Bronchial epithelial cell (primary cell): Measurements from ENCODE around the gene SULF2. TPM values are rescaled to one million over a fixed set of nuclear protein-coding genes. Genes with fewer than 3 reads are reported as not detected.

Experiments
- DNase-seq: peaks from one replicate; pipeline ENCODE4 v3.0.0-alpha.2; 2010; ENCODE audit warnings: low read depth
- FAIRE-seq: peaks from 2 replicates; lab custom pipeline; 2011; peaks lifted over from hg19 to GRCh38; lab: Jason Lieb, UNC
- H3K27me3 ChIP-seq: 2 replicates; pipeline ENCODE4 v1.5.1; 2011; ENCODE audit warnings: low read length; ENCODE audit not compliant: control insufficient read depth, insufficient read depth
- H3K36me3 ChIP-seq: 2 replicates; pipeline ENCODE4 v1.5.1; 2011; ENCODE audit warnings: low read length; ENCODE audit not compliant: control insufficient read depth, insufficient read depth
- H3K4me3 ChIP-seq: 2 replicates; pipeline ENCODE4 v1.5.1; 2011; ENCODE audit warnings: mild to moderate bottlenecking, low read depth, low read length, control low read depth
- CTCF ChIP-seq: IDR thresholded peaks from 2 replicates; pipeline ENCODE4 v1.5.1; 2011; ENCODE audit warnings: mild to moderate bottlenecking, moderate library complexity, low read length, control low read depth, inconsistent platforms; ENCODE audit not compliant: insufficient read depth, severe bottlenecking
- total RNA-seq: library from RNA; depleted of rRNA; stranded (reverse); fragments of >200 nt; gene quantifications from 2 replicates; pipeline ENCODE4 v1.2.1, GENCODE V29; 2014

SULF2 gene
- total RNA-seq, 1 donor from 2014 or later: 31.6 TPM

- DNase-seq: peak; percentile 30
- no peaks in the 10 kb centered on the region for H3K27me3 ChIP-seq
- no peaks in the 10 kb centered on the region for H3K36me3 ChIP-seq
- no peak for FAIRE-seq
- no peak overlapping the region for H3K4me3 ChIP-seq
- TF ChIP-seq CTCF: no peak
These were observed 80.4 kb downstream of the SULF2 start for GRCh38 chr20:47704746-47705496.

- TF ChIP-seq CTCF: no peak
- H3K36me3 ChIP-seq: peaks cover 3% of the 10 kb centered on the region
- FAIRE-seq (no peak), DNase-seq (no peak)
- H3K4me3 ChIP-seq: no peak overlapping the region
- H3K27me3 ChIP-seq: no peaks in the 10 kb centered on the region
These were observed 81.5 kb downstream of the SULF2 start for GRCh38 chr20:47703748-47704147.

- Histone ChIP-seq H3K27me3 (no peaks in the 10 kb centered on the region), H3K36me3 (peaks cover 3% of the 10 kb centered on the region), H3K4me3 (no peak overlapping the region)
- DNase-seq: no peak
- TF ChIP-seq CTCF: no peak
- FAIRE-seq: no peak
These were observed 83.7 kb downstream of the SULF2 start for GRCh38 chr20:47701612-47702011.

- FAIRE-seq: no peak
- DNase-seq: no peak
- Histone ChIP-seq H3K27me3 (no peaks in the 10 kb centered on the region), H3K36me3 (peaks cover 3% of the 10 kb centered on the region), H3K4me3 (no peak overlapping the region)
- no peak for TF ChIP-seq CTCF
These were observed 85.0 kb downstream of the SULF2 start for GRCh38 chr20:47700327-47700726.

- DNase-seq (no peak), FAIRE-seq (no peak)
- no peak for TF ChIP-seq CTCF
- H3K36me3 ChIP-seq: peaks cover 3% of the 10 kb centered on the region
- H3K4me3 ChIP-seq: no peak overlapping the region
- no peaks in the 10 kb centered on the region for H3K27me3 ChIP-seq
These were observed 85.5 kb downstream of the SULF2 start for GRCh38 chr20:47699818-47700217.

GRCh38 chr20:47698142-47698541 lies 87.1 kb downstream of the SULF2 start:
- H3K4me3 ChIP-seq: no peak overlapping the region
- DNase-seq (no peak), FAIRE-seq (peak; percentile 7)
- no peak for TF ChIP-seq CTCF
- no peaks in the 10 kb centered on the region for H3K27me3 ChIP-seq
- peaks cover 3% of the 10 kb centered on the region for H3K36me3 ChIP-seq
